GM18511 (cell line): ENCODE measurements around the gene RHBDL3.
"Not testable (repeated sequence)": the region's sequence is repeated elsewhere in the genome, so short reads cannot be mapped to it uniquely, and the experiment has no call there.

Experiments used
- ATAC-seq: cut with Tn5 transposase; IDR thresholded peaks from one replicate; pipeline ENCODE4 v1.9.1; 2021; ENCODE audit warnings: mild to moderate bottlenecking, moderate library complexity; ENCODE audit not compliant: unreplicated experiment

Gene RHBDL3

DNA sequence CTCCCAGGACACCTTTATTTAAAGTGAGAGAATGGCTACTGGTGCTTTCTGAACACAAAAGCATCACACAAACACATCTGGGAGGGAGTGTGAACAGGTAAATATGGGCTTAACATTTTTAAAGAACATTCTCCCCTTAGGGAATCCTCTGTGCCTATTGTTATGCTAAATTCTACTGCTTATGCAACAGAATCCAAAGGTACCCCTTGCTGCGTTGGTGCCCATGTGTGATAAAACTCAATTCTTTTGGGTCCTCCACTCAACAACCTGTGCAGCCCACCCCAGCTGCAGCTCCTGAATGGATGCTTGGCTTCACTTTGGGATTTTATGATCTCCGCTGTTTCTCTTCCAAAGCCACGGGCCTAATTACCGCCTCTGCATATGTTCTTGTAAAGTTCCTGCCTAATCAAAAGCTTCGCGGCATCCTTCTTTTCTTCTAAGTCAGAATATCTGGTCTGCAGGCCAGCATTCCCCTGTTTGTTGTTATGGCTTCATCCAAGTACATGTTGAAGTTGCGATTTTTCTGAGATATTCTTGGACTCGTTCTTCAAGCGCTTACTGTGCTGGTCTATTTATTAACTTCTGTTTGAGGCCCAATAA, 23.9 kb downstream of the RHBDL3 start:
- ATAC-seq, result no peak

DNA sequence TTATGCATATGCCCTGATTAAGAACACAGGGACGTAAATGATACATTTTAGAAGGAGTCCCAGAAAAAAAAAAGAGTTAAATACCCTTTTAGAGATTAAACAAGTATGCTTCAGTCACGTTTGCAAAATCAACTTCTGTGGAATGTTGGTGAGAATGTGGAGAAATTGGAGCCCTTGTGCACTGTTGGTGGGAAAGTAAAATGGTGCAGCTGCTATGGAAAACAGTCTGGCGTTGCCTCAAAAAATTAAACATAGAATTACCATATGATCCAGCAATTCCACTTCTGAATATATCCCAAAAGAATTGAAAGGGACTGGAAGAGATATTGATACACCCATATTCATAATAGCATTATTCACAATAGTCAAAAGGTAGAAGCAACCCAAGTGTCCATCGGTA, 26.5 kb downstream of the RHBDL3 start:
- no peak for ATAC-seq

DNA sequence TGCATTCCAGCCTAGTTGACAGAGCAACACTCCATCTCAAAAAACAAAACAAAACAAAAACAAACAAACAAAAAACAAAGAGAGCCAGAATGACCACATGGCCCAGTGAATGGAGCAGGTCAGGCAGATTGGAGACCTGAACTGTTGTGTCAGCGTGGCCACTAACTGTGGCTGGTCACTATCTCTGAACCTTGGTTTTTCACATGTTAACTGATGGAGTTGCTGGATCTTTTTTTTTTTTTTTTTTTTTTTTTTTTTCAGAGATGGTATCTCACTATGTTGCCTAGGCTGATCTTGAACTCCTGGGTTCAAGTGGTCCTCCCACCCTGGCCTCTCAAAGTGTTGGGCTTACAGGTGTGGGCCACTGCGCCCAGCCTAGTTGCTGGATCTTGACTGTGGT, 31.8 kb downstream of the RHBDL3 start:
- ATAC-seq, result no peak

DNA sequence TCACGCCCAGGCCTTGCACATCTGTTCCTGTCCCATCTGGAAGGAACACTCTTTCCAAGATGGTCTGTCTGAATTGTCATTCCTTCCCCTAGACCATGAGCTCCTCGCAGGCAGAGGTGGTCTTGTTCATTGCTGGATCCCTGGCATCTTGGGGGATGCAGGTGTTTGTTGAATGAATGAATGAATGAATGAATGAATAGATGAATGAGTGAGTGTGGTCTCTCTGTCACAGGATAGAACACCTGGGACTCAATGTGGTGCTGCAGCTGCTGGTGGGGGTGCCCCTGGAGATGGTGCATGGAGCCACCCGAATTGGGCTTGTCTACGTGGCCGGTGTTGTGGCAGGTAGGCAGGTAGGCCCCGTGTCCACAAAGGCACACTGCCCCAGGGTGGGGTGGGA, 32.2 kb downstream of the RHBDL3 start:
- no peak for ATAC-seq

DNA sequence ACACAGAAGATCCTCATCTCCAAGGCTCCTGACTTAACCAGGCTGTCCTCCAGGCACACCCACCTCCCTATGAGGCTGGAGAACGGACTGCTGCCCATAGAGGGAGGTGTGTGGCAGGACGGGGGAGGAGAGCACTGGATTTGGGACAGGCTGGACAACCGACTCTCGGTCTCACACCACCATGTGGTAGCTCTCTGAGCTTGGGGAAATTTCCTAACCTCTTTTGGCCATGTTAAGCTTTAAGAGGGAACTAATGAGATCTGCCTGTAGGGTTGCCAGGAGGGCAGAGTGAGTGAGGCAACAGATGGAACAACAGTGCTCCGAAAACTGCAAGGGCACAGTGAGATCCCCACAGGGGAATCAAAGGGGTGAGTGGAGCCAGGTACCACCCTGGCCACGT, 32.7 kb downstream of the RHBDL3 start:
- ATAC-seq, result no peak

DNA sequence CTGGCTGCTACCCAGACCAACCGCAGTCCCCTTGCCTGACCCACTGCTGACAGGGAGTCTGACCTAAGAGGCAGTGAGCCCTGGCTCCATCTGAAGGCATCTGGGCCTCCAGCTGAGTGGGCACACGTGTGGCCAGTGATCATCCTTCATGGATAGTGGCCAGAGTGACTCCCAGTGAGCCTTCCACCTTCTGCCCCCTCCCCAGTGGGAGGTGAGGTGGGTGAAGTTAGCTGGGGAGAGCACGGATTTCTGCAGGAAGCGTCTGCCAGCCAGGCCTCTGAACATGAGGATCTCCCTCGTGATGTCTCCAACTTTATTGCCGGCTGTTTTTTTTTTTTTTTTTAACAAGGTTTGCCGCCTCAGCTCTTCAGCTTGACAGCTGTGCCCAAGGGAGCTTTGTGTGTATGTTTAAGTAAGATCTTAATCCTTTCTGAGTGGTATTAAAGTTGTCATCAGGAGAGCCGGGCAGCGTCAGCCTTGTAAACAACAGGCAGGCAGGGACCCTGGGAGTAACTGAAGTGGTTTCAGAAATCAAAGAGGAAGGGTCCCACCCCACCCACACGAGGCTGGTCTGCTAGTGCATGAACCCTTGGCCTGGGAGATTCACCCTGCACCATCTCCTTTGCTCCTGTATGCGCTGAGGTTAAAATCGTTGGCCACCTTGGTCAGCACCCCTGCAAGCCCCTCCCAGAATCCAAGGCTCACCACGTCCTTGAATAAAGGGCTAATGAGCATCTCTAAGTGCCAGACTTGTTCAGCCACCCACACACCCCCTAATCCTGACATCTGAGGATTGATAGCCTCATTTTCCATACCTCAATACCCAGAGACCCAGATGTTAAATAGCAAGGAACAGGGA, 33.3 kb downstream of the RHBDL3 start:
- no peak for ATAC-seq

DNA sequence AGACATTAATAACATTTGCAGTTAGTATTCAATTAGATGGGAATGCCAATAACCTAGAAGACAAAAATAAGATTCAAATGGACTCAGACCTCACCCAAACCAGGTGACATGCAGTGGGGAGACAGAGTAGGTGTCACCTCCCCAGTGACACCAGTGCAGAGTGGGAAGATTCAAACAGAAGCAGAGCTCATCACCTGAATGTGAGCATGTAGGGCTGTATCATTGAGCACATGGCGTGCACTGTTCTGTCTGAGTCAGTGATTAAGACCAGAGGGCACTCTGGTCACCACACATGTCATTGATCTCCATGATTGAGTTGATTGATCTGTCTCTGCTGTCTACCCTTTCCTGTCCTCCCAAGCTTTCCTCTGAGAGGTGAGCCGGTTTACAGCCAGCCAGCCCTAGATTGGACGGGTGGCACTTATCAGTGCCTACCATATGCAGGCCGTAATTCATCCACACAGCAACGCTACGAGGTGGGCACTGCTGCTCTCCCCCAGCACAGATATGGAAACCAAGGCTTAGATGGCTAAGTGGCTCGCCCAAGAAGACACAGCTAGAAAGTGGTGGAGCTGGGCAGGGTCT, 34.0 kb downstream of the RHBDL3 start:
- no peak for ATAC-seq

DNA sequence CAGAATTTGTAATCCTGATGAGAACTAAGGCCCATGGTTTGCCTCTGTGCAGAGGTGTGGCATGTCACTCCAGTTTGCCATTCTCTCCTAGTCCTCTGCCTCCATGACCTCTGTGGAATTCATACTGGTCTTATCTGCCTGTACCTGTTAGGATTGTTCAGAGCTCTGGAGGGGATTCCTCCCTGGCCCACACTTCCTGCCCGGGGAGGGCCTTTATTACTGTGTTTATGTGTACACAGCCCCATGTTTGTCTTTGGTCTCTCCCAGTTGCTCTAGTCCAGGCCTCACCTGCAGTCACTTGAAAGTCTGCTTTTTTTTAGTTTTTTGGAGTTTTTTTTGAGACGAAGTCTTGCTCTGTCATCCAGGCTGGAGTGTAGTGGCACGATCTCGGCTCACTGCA, 36.4 kb downstream of the RHBDL3 start:
- no peak for ATAC-seq

DNA sequence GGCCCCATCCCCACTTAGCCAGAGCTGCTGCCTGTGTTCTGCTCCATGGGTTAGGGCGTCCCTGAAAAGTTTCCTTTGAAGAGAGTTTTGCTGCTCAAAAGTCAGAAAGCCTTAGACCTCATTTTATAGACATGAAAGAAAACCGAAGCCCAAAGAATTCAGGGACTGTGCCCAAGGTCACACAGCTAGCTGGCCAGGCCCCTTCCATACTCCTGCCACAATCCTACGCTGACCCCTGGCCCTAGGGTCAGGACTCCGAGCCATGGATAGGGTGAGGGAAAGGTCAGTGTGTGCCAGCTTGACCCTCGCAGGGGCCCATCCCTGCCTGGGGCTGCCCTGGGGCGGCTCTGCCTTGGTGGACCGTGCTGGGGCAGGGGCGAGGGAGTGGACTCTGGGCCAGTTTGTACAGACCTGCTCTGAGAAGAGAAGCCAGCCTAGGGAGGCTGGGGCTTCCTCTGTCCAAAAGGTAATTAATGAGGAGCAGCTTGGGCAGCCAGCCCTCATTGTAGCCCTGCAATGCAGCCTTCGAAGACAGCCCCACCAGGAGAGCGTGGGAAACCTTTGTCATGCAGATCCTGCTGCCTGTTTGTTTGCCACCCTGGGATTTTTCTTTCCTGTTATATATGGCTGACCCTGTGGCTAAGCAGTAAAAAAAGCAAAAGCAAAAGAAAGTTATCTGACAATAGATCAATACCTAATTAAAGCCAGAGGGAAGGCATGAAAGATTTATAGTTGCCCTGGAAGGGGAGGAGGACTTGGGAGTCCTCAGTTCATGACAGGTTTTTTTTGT, 37.4 kb downstream of the RHBDL3 start:
- no peak for ATAC-seq

DNA sequence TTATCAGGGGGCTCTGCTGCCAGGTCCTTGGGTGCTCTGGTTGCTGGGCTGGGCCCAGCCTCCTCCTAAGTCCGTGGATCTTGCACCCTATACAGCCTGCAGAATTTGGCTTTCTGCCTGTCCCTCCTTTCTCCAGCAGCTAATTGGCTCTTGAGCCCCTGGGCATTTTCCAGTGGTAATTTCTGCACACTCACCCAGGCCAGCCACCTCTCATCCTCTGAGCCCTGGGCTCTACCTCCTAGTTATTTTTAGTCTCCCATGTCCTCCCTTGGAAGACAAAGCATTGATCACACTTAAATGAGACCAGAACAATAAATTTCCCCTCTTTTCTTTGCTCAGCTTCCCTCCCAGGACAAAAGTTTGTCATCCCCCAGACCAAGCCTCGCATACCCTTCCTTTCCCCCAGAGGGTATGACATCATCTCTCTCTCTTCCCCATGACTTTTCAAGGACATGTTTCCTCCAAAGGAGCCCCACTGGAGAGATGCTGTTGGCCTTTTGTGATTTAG, 38.2 kb downstream of the RHBDL3 start:
- ATAC-seq, result no peak

DNA sequence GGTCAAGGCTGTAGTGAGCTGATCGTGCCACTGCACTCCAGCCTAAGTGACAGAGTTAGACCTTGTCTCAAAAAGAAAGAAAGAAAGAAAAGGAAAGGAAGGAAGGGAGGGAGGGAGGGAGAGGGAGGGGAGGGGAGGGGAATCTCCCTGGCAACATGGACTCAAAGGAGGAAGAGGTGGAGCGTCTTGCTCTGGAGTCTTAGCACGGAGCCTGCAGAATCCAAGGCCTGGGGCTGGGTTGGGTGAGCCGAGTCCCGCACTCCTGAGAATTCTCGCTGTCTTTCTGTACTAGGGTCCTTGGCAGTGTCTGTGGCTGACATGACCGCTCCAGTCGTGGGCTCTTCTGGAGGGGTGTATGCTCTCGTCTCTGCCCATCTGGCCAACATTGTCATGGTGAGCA, 39.4 kb downstream of the RHBDL3 start:
- ATAC-seq, result no peak

DNA sequence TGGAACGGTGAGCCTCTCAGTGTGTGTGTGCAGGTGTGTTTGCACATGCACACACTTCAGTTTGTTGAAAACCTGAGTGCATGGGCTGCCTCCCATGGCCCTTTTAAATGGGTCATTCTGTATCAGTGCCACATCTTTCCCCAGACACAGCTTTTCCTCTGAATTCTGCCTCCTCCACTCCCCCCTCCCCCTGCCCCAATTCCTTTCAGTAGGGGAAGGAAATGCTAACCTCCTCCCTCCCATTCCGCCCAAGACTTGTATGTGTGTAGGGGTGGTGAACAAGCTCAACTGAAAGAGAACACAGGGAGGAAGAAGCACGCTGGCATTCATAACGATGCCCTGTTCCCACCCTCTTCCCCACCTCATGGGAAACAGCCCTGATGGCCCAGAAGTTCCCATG, 42.0 kb downstream of the RHBDL3 start:
- no peak for ATAC-seq

DNA sequence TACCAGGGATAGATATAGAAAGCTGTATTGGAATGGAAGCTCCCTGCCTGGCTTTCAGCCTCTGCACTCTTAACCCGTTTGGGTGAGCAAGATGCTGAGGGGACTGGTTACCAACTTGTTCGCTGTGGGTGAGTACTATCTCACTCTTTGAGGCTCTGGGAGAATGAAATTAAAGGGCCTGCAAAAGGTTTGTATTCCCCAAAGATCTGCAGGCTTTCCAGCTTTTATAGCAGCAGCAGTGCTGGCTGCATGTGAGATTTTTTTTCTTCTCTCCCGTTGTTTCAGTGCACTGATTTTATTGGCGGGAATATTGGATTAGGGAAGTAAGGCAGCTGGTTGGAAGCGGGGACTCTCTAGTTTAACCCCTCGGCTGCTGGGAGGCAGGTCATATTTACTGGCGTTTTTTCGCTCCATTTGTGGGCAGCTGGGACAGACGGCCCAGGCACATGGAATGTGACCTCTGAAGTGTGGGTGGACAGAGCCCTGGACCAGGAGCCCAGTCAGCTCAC, 45.5 kb downstream of the RHBDL3 start:
- no peak for ATAC-seq

DNA sequence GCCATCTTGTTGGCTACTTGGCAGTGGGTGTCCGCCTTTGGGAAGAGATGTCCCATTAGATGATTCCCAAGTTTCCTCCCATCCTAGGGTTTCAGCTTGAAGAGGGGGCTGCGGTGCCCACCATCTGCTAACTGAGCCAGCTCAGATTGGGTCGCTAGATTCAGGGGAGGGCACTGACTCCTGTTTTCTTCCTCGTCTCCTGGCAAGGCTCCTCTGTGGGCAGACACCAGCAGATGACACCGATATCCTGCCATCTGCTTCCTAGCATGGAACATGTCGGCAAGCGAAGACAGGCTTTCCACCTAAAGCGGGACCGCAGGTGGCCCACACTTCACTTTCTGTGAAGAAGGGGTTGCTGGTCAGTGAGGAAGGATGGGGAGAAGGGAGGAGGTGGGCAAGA, 49.0 kb downstream of the RHBDL3 start:
- no peak for ATAC-seq

DNA sequence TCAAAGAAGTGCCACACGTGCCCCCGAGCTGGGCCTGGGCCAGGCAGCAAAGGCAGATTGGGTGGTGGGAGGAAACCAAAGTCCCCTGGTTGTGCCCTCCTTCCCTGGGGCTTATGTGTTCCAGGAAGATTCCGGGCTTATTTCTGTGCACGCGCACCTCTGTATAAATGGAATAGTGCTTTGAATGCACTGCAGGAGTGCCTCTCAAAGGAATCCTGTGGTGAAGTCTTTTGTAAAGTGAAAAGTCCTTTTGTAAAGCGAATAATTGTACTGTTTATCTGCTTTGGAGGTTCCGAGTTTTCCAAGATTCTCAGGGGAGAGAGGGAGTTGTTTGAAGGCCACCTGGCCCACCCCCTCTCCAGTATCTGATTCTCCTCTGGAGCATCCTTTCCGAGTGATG, 49.5 kb downstream of the RHBDL3 start:
- no peak for ATAC-seq

DNA sequence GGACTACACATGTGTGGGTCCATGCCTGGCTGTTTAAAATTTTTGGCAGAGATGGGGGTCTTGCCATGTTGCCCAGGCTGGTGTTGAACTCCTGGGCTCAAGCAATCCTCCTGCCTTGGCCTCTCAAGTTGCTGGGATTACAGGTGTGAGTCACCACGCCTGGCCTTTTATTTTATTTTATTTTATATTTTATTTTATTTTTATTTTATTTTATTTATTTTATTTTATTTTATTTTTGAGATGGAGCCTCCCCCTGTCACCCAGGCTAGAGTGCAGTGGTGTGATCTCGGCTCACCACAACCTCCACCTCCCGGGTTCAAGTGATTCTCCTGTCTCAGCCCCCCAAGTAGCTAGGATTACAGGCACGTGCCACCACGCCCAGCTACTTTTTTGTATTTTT, 51.0 kb downstream of the RHBDL3 start:
- ATAC-seq, result not testable (repeated sequence)

DNA sequence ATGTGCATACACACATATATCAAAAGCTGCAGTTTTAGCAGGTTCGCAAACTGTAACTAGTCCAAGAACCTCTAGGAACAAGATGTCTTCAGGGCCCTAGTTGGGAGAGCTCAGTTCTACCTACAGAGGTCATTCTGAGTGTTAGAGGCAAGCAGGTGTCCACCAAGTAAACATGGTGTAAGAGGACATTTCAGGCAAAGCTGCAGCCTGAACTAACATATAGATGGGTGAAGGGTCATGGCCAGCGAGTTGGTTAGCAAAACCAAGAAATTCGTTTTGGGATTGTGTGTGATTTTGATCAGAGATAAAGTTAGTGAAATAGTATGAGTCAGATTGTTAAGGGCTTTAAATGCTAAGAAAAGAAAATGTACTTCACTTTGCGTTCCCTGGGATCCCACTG, 51.7 kb downstream of the RHBDL3 start:
- ATAC-seq, result no peak

DNA sequence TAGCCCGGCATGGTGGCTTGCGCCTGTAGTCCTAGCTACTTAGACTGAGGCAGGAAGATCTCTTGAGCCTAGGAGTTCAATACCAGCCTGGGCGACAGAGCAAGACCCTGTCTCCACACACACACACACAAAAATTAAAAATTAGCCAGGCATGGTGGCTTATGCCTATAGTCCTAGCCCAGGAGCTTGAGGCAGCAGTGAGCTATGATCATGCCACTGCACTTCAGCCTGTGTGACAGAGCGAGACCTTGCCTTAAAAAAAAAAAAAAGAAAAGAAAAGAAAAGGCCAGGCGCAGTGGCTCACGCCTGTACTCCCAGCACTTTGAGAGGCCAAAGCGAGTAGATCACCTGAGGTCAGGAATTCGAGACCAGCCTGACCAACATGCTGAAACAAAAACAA, 52.4 kb downstream of the RHBDL3 start:
- ATAC-seq, result no peak

DNA sequence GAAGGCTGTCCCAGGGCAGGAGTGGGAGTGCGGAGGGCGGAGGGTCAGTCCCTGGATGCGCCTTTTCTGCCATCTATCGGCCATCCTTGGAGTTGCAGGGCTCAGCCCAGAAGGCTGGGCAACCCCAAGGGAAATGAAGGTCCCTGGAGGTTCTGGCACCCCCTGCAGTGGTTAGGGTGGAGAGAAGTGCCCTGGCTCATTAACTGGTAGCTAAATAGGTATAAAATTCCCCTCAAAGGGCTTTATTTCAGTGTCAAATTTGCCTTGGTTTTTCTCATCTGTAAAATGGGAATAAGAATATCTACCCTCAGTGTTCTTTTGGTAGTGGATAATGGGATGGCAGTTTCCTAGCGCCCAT, 53.9 kb downstream of the RHBDL3 start:
- ATAC-seq, result peak; percentile 64

DNA sequence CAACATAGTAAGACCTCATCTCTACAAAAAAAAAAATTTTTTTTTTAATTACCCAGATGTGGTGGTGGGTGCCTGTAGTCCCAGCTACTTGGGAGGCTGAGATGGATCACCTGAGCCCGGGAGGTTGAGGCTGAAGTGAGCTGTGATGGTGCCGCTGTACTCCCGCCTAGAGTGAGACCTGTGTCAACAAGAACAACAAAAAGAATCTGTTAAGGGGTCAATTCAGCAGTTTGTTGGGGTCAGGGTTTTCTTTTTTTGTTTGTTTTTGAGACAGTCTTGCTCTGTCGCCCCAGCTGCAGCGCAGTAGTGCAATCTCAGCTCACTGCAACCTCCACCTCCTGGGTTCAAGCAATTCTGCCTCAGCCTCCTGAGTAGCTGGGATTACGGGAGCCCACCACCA, 54.4 kb downstream of the RHBDL3 start:
- not testable (repeated sequence) for ATAC-seq

DNA sequence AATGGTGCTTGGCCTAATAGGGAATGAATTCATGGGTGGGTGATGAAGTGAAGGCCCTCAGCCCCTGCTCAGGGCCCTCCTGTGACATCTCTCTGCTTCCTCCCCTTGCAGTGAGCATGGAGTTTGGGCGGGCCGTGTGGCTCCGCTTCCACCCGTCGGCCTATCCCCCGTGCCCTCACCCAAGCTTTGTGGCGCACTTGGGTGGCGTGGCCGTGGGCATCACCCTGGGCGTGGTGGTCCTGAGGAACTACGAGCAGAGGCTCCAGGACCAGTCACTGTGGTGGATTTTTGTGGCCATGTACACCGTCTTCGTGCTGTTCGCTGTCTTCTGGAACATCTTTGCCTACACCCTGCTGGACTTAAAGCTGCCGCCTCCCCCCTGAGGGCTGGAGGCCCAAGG, 55.2 kb downstream of the RHBDL3 start:
- ATAC-seq, result no peak
